ENCODE data around the gene EML4.

- no peak for TF ChIP-seq POLR2AphosphoS5 (IDR thresholded peaks at IDR 0.05; ENCODE audit: low read depth, low read length)
- TF ChIP-seq CTCF (IDR thresholded peaks at IDR 0.05): no peak
These were observed 62.9 kb downstream of the EML4 start for GRCh38 chr2:42232024-42232423.

All from Panc1 (cell line).